Activated CD4-positive, alpha-beta T cell treated with anti-CD3 and anti-CD28 coated beads for 48 hours (primary cell): ENCODE measurements around the gene PSG5.
A peak's percentile ranks its signal among the peaks of the same experiment; 100 is the strongest.
"Not testable (repeated sequence)": the region's sequence is repeated elsewhere in the genome, so short reads cannot be mapped to it uniquely, and the experiment has no call there.

Experiments used
- DNase-seq: peaks from one replicate; pipeline ENCODE4 v3.0.0-alpha.2; 2020

PSG5 gene

DNA sequence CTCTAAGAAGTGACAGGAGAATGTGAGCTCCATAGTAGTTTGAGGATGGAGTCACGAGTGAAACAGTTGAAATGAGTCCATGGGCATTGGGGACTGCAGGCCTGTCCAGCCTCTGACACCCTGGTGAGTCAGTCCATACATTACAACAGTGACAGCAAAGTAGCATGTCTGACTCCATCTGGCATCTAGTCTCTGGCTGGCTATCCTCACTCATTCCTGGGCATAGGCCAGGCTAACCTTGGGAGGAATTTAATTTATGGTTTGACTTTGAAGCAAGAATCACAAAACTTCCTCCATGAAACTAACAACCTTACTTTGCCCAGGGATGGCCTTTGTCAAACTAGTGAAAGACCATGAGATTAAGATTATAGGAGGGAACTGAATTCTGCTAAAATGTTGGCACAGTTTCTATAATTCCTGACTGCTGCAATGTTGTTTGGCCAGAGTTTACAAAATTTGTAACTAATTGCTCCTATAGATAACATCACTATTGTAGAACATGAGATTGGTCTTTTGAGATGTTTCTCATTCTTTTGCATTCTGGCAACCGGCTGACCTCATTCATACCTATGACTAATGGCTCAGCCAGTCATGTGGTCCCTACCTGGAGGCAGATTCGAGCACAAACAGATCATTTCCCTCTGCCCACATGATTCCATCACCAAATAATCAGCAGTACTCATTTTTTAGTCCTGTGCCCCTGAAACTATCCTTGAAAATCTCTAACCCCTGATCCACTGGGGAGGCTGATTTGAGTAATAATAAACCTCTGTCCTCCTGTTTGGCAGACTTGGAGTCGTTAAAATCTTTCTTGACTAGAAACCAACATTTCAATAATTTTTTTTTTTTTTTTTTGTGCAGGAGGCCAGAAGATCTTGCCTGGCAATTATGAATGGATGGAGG, 4.2 kb downstream of the PSG5 start:
- not testable (repeated sequence) for DNase-seq

DNA sequence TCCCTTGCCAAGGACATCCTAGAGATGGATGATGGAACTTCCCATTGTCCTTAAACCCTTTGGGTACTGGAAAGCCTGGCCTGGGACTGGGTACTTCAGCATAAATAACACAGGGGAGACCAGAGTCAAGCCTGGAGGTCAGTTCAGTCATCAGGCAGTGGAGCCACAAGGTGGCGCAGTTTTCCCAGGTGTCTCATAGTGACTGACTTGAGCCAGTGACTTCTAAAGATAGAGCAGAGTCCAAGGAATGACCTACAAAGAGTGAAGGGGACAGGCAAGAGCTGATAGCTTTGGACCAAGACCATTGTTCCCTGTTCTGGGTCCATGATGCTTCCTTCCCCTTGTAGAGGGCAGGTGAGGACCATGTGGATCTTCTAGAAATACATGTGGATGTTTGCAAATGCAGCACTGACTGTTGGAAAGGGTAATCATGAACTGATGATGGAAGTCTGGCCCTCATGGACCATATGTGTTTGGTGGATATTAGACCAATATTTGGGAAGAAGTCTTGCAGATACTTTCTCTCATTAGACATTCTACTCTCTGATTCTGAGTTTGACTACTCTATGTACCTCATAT, 6.7 kb downstream of the PSG5 start:
- DNase-seq, result peak; percentile 27

DNA sequence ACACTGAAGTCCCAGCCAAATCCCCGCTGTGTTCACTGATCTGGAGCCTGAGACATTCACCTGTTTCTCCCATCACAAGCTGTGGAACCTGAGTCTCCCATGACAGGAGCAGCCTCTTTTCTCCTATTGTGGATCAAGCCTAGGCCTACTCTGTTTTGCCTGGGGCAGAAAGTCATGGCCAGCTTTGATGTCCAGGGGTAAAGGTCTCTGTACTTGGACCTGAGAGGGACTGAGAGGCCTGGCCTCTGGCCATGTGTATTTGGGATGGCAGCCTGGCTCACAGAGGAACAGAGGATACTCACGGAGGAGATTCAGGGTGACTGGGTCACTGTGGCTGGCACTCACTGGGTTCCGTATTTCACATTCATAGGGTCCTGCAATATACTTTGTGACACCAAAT, 7.8 kb downstream of the PSG5 start:
- not testable (repeated sequence) for DNase-seq

DNA sequence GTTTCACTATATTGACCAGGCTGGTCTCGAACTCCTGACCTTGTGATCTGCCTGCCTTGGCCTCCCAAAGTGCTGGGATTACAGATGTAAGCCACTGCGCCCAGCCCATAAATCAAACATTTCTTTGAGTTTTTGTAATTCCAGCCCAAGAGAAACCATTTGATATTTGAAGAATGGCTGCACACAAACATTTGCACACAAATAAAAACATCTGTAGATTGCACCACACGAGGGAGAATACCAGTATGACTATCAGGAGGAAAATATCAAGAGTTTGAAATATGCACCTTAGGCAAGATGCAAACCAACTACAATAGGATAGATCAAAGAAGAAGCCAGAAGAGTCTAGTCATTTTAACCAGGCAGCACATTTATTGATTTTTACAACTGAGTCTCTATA, 20.4 kb downstream of the PSG5 start:
- DNase-seq, result not testable (repeated sequence)

DNA sequence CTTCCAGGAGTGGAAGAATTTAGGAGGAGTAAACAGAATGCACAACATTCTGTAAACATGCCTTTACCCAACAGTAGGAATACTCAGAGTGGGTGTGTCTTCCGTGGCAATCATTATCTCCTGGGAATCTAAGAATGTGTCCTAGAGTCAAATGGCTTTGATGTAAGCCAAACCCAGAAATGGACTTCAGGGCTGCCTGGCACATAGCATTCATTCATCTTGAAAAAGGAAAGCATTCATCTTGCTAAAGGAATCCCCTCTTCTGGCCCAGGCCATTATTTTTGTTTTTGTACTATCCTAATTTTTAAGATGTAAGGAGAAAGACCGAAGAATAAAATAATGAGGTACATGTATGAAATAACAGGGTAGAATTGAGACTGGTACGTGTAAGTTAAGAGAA, 23.2 kb downstream of the PSG5 start:
- not testable (repeated sequence) for DNase-seq

DNA sequence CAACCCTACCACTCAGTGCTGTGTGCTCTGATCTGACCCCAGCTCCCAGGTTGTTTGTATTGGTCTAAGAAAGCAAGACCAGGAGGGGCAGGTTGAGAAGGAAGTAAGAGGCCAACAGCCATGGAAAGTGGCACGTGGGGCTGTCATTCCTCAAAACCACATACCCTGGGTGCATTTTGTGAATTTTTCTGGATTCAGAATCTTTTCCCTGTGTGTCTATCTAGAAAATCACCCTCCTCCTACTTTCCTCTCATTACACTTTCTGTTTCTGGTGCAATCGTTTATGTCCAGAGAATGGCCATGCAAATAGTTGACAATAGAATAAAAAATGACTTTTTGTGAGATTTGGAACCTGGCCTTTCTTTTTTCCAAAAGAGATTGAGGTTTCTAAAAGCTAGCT, 24.1 kb downstream of the PSG5 start:
- DNase-seq, result not testable (repeated sequence)

DNA sequence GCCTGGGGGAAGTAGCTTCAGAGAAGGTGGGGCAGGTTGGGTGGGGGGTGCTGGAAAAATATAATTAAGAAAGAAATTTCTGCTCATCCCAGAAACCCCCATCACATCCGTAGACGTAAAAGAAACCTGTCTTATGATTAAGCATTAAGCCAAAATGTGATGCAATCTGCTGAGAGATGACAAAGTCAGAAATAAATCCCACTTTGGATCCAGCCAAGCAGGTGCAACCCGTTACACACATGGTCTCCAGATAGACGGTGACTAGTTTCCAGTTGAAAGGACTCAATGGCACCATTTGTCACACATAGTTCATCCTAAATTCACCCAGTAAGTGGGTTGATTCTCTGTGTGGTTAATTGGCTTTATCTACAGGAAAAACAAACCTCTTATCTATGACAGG, 34.1 kb downstream of the PSG5 start:
- no peak for DNase-seq

DNA sequence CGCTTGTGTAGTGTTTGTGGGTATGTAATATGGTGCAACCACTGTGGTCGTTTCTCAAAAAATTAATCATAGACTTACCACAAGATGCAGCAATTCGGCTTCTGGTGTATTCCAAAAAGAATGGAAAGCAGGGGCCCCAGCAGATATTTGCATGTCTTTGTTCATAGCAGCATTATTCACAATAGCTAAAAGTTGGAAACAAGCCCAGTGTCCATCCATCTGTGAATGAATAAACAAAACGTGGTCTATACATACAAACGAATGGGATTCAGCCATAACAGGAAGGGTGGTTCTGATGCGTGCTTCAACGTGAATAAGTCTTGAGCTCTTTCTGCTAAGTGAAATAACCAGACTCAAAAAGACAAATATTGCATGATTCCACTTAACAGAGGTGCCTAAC, 36.5 kb downstream of the PSG5 start:
- DNase-seq, result not testable (repeated sequence)

DNA sequence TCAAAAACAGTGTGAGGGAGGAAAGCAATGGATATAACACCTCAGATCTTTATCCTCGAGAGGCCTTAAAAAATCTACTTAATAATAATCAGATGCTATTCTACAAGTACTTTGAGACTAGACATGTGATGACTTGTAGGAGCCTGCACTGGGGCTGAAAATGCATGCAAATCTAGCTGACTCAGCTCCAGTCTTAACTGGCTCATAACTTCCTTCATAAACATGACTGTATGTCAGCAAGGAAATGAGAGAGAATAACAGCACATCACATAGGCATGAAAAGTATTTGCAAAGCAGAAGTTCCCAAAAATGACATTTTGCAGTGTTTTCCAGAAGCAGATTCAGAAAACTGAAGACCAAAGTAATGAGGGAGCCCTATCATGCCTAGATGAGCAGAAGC, 38.1 kb downstream of the PSG5 start:
- no peak for DNase-seq

DNA sequence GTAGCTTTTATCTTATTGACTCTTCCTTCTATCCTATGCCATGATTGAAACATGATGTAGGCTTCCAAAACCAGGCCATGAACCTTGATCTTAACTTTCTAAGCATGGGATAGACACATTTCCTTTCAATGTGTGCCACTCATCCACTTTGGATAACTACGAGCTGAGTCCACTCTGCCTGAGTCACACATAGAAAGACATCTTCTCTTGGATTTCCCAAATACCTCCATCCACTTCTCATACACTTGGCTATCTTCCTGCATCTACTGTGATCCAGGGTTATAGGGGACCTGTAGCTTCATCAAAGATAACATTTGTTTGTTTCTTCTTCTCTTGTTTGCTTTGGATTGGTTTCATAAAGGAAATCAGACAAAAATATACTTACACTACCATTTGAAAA, 44.6 kb downstream of the PSG5 start:
- DNase-seq, result not testable (repeated sequence)

DNA sequence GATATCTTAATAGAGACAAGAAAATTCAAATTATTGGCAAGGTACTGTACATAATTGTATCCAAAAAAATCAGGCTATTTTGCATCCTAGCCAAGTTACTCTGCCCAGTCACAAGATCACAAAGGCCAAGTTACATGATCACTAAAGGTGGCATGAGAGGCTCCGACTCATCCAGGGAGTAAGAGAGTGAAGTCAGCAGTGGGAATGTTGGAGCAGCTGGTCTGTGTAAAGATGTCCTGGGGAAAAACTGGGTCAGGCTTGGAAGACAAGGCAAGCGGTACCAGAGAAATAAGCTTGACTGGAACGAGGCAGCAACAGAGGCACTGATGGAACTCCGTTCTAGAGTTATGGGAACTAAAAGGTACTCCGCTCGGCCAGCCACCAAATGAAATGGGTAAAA, 53.6 kb downstream of the PSG5 start:
- no peak for DNase-seq

DNA sequence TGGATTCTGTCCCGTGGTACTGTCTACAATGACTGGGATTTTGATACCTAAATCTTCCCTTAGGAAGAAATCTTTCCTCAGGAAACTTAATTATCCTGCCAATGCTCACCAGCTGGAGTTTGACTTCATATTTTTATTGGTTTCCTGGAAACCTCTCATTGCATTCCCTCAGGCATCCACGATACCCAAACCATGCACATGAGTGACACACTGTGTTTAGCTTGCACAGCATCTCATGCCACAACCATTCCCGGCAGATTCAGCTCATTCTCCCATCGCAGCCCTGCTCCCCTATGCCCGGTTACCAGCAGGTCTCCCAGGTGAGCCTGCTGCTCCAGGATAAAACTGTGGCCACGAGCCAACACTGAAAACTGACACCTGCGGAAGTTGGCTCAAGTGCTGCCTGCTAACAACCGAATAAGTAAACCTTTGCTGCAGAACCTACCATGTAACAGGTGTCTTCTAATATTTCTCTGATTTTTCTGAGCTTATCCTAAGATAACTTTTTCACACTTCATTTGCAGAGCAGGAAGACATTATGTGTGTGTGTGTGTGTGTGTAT, 55.0 kb downstream of the PSG5 start:
- DNase-seq, result not testable (repeated sequence)

DNA sequence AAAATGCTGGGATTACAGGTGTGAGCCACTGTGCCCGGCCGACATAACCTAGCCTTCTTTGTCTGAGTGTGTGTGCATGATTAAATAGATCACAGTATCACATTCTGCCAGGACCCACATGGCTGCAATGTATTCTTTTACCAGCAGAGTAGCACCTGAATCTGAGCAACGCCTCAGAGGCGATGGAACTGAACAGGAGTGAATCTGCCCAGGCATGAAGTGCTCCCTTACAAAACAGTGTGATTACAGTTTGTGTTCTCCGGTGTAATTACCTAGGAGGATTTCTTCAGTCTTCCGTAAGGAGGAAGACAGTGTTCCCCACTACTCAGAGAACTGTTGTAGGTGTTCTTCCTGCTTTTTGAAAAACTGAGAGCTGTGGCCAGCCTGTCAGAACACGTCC, 57.1 kb downstream of the PSG5 start:
- DNase-seq, result not testable (repeated sequence)

DNA sequence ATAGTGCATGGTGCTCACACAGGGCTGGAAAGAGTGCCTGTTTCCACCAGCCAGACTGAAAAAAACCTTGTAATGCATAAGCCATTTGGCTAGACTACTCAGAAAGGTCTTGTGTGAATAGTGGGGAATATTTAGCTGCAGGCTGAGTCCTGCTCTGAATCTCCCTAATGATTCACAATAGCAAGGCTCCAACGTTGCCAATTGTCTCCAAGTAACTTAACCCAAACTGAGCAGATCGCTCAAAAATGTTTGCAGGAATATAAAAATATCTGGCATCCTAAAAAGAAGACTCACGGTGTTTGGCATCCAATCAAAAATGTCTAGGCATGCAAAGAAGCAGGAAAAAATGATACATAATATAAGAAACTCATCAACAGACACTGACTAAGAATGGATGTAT, 59.0 kb downstream of the PSG5 start:
- not testable (repeated sequence) for DNase-seq

DNA sequence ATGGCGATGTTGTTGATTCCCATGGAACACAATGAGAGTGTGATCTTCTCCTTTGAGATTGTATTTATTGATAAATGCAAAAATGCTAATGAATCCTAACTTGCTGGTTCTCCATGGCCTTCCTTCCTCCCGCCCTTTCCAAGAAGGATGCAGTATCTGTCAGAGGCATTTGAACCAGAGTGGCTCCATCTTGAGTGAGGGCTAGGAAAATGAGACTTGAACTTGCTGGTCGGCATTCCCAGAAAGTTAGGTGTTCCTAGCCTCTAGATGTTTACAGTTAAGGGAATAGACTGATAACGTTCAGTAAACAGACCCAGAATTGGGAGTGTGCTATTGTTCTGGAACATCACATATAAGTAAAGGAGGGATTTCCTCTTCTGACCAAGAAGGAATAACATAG, 59.6 kb downstream of the PSG5 start:
- no peak for DNase-seq

DNA sequence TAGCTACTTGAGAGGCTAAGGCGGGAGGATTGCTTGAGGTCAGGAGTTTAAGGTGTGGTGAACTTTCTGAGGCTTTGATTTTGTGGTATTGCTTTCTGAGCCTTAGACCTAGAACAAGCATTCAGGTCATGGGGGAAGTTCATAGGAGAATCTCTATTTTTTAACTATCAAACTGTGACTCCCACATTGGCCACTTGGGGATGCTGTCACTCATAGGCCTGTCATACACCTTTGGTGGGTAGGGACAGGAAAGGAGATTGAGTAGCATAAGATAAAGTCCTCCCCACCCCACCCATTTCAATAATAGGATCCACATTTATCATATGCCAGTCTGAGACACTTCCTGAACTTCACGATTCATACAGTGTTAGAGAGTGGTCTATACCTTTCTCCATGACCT, 62.0 kb downstream of the PSG5 start:
- no peak for DNase-seq

DNA sequence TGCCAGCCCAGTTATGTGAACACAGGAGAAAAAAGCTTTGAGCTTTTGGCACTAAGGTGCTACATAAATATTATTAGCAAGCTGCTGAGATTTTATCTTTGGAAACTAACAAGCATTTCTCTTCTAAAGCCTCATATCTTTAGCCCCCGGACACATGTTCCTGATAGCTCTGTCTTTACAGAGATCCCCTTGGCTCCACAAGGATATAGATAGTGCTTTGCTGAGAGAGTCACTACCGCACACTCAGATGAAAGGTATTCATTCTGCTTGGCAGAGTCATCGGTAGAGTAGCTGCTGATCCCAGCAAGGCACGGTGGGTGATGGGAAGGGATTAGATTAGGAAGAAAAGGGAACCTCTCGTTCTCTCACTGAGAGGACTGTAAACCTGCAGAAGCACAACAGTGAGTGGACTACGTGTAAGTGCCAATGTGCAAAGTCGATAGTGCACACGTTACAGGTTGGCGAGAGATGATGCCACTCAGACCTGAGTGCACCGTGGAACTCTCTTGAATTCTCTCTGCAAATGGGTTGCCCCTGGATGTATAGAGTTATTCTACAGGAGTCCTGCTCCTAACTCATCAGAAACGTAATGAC, 65.8 kb downstream of the PSG5 start:
- DNase-seq, result not testable (repeated sequence)

DNA sequence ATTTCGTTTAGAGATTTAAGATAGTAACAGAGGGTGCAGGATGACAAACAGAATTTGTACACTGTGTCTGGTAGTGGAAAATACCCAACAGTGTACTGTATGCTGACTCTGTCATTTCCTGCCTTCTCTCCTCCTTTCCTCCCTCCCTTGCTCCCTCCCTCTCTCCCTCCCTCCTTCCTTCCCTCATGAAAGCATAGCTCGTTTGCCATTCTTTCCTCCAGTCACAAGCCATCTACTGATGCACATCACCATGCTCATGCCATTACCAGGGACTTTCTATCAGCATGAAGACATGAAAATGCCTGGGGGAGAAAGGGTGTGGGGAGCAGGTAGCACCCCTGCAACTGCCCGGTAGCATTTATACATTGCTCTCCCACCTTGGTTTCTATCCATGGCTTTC, 66.8 kb downstream of the PSG5 start:
- not testable (repeated sequence) for DNase-seq
